Nephron progenitor cell (in vitro differentiated cells): ENCODE measurements around the gene NCKAP5.

Source experiments
- DNase-seq: peaks from one replicate; pipeline ENCODE4 v3.0.0; 2021
- H3K27ac Mint-ChIP-seq: 2 replicates; pipeline ENCODE4 v1.8.0; 2021; ENCODE audit warnings: mild to moderate bottlenecking, moderate library complexity, mixed read lengths
- H3K27me3 Mint-ChIP-seq: 2 replicates; pipeline ENCODE4 v1.8.0; 2021; ENCODE audit warnings: mild to moderate bottlenecking, low read depth, mixed read lengths; ENCODE audit not compliant: poor library complexity
- H3K36me3 Mint-ChIP-seq: 2 replicates; pipeline ENCODE4 v1.8.0; 2021; ENCODE audit warnings: low read depth, mixed read lengths
- H3K4me1 Mint-ChIP-seq: 2 replicates; pipeline ENCODE4 v1.8.0; 2021; ENCODE audit warnings: mixed read lengths
- H3K4me3 Mint-ChIP-seq: 2 replicates; pipeline ENCODE4 v1.8.0; 2021; ENCODE audit warnings: mild to moderate bottlenecking, moderate library complexity, mixed read lengths
- H3K9me3 Mint-ChIP-seq: 2 replicates; pipeline ENCODE4 v1.8.0; 2021; ENCODE audit warnings: mild to moderate bottlenecking, moderate library complexity, mixed read lengths
- TF ChIP-seq, protein P1 (sequence below): fragments of 200-600 bp; sonication (generic); IDR thresholded peaks from 2 replicates; pipeline ENCODE4 v1.5.0; 2021; ENCODE audit warnings: antibody characterized with exemption

NCKAP5 gene

DNA sequence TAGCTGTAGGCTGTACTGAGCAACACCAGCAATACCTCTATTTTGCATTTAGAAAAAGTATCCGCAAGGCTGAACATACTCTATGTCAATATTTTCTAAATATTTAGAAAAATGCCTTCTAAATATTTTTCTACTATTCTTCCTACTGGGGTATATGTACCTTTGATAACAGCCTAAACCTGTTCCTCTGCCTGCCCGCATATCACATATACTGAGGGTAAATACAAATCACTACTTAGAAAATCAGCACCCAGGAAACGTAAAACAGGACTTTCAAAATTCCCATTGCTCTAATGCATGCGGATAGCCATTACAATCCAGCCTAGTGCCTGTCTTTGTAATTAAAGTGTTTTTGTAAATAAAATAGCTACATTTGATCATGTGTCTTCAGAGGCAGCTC is 56.1 kb downstream of the NCKAP5 start:
- peaks cover 3% of the 10 kb centered on the region for H3K27me3 Mint-ChIP-seq
- TF ChIP-seq, protein P1, sequence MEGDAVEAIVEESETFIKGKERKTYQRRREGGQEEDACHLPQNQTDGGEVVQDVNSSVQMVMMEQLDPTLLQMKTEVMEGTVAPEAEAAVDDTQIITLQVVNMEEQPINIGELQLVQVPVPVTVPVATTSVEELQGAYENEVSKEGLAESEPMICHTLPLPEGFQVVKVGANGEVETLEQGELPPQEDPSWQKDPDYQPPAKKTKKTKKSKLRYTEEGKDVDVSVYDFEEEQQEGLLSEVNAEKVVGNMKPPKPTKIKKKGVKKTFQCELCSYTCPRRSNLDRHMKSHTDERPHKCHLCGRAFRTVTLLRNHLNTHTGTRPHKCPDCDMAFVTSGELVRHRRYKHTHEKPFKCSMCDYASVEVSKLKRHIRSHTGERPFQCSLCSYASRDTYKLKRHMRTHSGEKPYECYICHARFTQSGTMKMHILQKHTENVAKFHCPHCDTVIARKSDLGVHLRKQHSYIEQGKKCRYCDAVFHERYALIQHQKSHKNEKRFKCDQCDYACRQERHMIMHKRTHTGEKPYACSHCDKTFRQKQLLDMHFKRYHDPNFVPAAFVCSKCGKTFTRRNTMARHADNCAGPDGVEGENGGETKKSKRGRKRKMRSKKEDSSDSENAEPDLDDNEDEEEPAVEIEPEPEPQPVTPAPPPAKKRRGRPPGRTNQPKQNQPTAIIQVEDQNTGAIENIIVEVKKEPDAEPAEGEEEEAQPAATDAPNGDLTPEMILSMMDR = no peak
- no peaks in the 10 kb centered on the region for H3K9me3 Mint-ChIP-seq
- DNase-seq = no peak
- H3K36me3 Mint-ChIP-seq = no peaks in the 10 kb centered on the region
- H3K27ac Mint-ChIP-seq = no peak overlapping the region
- no peak overlapping the region for H3K4me3 Mint-ChIP-seq
- H3K4me1 Mint-ChIP-seq = peaks cover 5% of the 10 kb centered on the region

DNA sequence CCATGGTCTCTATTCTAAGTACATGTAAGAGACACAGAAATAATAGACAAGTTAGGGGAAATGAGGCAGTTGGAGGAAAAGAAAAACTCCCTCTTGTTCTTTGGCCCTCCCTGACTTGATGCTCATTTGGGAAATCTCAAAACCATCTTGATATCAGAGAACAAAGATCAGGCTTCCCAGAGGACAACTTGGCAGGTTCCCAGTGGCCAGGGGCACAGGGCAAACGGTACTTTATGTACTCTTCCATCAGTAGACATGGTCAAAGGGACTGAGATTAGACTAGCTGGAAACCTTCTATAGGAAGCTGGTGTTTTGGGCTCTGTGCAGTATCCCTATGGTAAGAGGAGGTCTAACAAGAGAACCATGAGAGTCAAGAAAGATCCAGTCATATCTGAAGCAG is 56.6 kb downstream of the NCKAP5 start:
- TF ChIP-seq, protein P1 = no peak
- Mint-ChIP-seq H3K27ac (no peak overlapping the region), H3K36me3 (no peaks in the 10 kb centered on the region), H3K4me1 (peaks cover 5% of the 10 kb centered on the region), H3K27me3 (peaks cover 3% of the 10 kb centered on the region), H3K4me3 (no peak overlapping the region), H3K9me3 (no peaks in the 10 kb centered on the region)
- no peak for DNase-seq

DNA sequence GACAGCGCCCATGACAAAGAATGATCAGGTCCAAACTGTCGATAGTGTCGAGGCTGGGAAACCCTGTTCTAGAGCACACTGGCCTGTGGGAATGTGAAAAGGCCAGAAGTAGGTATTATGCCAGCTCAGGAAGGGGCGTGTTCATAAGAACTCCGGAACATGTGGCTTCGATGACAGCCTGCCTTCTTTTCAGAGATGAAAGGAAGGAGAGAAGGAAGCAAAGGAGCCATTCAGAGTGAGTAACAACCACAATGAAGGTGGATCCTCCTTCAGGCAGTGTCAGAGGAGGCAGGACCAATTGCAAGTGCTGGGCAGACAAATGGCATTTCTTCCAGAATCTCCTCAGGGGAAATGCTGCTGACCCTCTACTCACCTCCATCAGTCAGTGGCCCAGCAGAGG is 58.5 kb downstream of the NCKAP5 start:
- Mint-ChIP-seq H3K4me3 (no peak overlapping the region), H3K9me3 (no peaks in the 10 kb centered on the region), H3K4me1 (peaks cover 5% of the 10 kb centered on the region), H3K27me3 (peaks cover 3% of the 10 kb centered on the region), H3K36me3 (no peaks in the 10 kb centered on the region), H3K27ac (no peak overlapping the region)
- TF ChIP-seq, protein P1 = no peak
- no peak for DNase-seq

DNA sequence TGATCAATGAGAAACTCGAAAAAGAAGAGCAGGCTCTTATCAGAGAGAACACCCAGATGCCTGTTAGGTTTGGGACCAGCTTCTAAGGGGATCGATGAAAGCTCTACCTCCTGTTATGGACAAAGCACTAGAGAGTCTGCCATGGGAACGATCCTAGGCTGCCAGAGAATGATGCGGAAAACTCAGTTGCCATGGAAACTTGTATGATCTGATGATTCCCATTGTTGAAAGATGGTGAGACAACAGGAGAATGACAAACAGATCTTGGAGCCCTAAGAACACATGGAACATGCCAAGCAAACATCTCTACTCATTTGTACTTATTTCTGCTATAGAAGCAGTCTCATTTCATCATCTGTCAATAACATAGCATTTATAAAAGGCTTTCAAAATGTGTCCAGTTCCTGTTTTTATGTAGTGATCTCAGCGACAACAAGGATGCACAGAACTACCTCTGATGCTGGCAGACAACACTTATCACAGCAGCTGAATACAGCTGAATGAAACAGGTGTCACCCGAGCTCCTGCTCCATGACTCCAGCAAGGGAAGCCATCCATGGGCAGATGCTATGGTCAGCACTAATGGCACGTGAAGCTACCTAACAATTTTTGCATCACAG is 59.6 kb downstream of the NCKAP5 start:
- Mint-ChIP-seq H3K4me1 (peaks cover 5% of the 10 kb centered on the region), H3K4me3 (no peak overlapping the region), H3K36me3 (no peaks in the 10 kb centered on the region), H3K9me3 (no peaks in the 10 kb centered on the region), H3K27me3 (peaks cover 3% of the 10 kb centered on the region), H3K27ac (no peak overlapping the region)
- DNase-seq = no peak
- TF ChIP-seq, protein P1 = no peak

DNA sequence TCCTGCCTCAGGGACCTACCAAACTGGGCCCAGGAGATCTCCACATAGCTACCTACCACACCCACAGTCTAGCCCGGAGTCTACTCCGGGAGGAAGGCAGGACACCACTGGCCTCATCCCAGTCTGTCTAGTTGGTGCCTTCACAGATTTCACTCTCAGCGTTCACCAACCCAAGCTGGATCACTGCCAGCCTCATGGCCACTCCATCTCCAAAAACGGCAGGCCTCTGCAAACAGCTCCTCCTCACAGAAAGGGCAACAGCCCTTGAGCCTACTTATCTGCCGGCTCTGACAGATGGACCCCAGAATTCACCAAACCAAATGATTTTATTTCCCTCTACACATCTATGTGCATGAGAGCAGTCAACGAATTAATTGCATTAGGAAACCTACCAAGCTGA is 61.3 kb downstream of the NCKAP5 start:
- peaks cover 5% of the 10 kb centered on the region for H3K4me1 Mint-ChIP-seq
- H3K9me3 Mint-ChIP-seq = no peaks in the 10 kb centered on the region
- no peak for DNase-seq
- H3K36me3 Mint-ChIP-seq = no peaks in the 10 kb centered on the region
- TF ChIP-seq, protein P1 = no peak
- H3K27ac Mint-ChIP-seq = no peak overlapping the region
- peaks cover 3% of the 10 kb centered on the region for H3K27me3 Mint-ChIP-seq
- H3K4me3 Mint-ChIP-seq = no peak overlapping the region
